GM18498 (cell line): Measurements from ENCODE around the gene CDCA3.

Experiments
- ATAC-seq: cut with Tn5 transposase; IDR thresholded peaks from one replicate; pipeline ENCODE4 v1.9.1; 2021; ENCODE audit warnings: mild to moderate bottlenecking, moderate library complexity; ENCODE audit not compliant: unreplicated experiment

CDCA3 gene

GRCh38 chr12:6855322-6855721 lies 4.2 kb upstream of the CDCA3 start:
- ATAC-seq: no peak

GRCh38 chr12:6854036-6854435 lies 3.0 kb upstream of the CDCA3 start:
- no peak for ATAC-seq

GRCh38 chr12:6853626-6854025 lies 2.5 kb upstream of the CDCA3 start:
- ATAC-seq: no peak

- ATAC-seq: no peak
Measured at GRCh38 chr12:6852651-6853354, 1.7 kb upstream of the CDCA3 start.

GRCh38 chr12:6851921-6852650 lies 1.0 kb upstream of the CDCA3 start, which contains the start of gene USP5:
USP5 (plus strand) TSS chr12:6852150; CDS start chr12:6852180, 30 bp downstream.
- ATAC-seq: peak; percentile 75

GRCh38 chr12:6850796-6851152 lies 312 bp downstream of the CDCA3 start:
- ATAC-seq: no peak

GRCh38 chr12:6849976-6850560 lies 1.0 kb downstream of the CDCA3 start:
- no peak for ATAC-seq

- ATAC-seq: no peak
Measured at GRCh38 chr12:6849427-6849826, 1.7 kb downstream of the CDCA3 start.

GRCh38 chr12:6847676-6848075 lies 3.4 kb downstream of the CDCA3 start:
- no peak for ATAC-seq

- no peak for ATAC-seq
Measured at GRCh38 chr12:6846316-6846869, 4.7 kb downstream of the CDCA3 start.

GRCh38 chr12:6845395-6845794 lies 5.7 kb downstream of the CDCA3 start:
- ATAC-seq: no peak

GRCh38 chr12:6843118-6843902 lies 7.8 kb downstream of the CDCA3 start:
- ATAC-seq: no peak

- ATAC-seq: no peak
Measured at GRCh38 chr12:6842075-6842474, 9.0 kb downstream of the CDCA3 start.

- ATAC-seq: no peak
Measured at GRCh38 chr12:6840761-6841515, 10.1 kb downstream of the CDCA3 start, which contains the start of gene GNB3. GNB3 (plus strand) TSS chr12:6840925; CDS start chr12:6841288, 363 bp downstream.

GRCh38 chr12:6840330-6840729 lies 10.8 kb downstream of the CDCA3 start:
- peak; percentile 2 for ATAC-seq

- ATAC-seq: peak; percentile 76
Measured at GRCh38 chr12:6839482-6840201, 11.4 kb downstream of the CDCA3 start.

GRCh38 chr12:6838854-6839253 lies 12.2 kb downstream of the CDCA3 start:
- ATAC-seq: no peak

- no peak for ATAC-seq
Measured at GRCh38 chr12:6837370-6838060, 13.6 kb downstream of the CDCA3 start.

GRCh38 chr12:6836851-6837250 lies 14.2 kb downstream of the CDCA3 start:
- no peak for ATAC-seq
